CD4-positive, CD25-positive, alpha-beta regulatory T cell (primary cell): Measurements from ENCODE around the gene METTL16. TPM values are rescaled to one million over a fixed set of nuclear protein-coding genes. Genes with fewer than 3 reads are reported as not detected.
A peak's percentile ranks its signal among the peaks of the same experiment; 100 is the strongest.

ENCODE experiments used
- ATAC-seq, 2 donors: fragments of 150-1000 bp; cut with Tn5 transposase; one replicate each; pipeline ENCODE4 v1.10.0; 2021; ENCODE audit warnings: low read depth in 2 of 2, moderate number of reproducible peaks in 2 of 2, moderate library complexity in 1 of 2
- DNase-seq, 3 donors: peaks; one replicate each; pipeline versions ENCODE4 v3.0.0 to v3.0.0-alpha.2; 2012 to 2022; ENCODE audit warnings: mixed read lengths in 1 of 3
- H3K27ac ChIP-seq: one replicate; pipeline ENCODE4 v1.7.0; 2013; ENCODE audit warnings: mild to moderate bottlenecking, low read length; ENCODE audit not compliant: insufficient read depth, poor library complexity, severe bottlenecking
- H3K27me3 ChIP-seq: one replicate; pipeline ENCODE4 v1.7.0; 2013; ENCODE audit warnings: low read length; ENCODE audit not compliant: control insufficient read depth, insufficient read depth
- H3K36me3 ChIP-seq: one replicate; pipeline ENCODE4 v1.7.0; 2013; ENCODE audit warnings: mild to moderate bottlenecking, low read length, moderate library complexity; ENCODE audit not compliant: control insufficient read depth, insufficient read depth
- H3K4me1 ChIP-seq: 2 replicates; pipeline ENCODE4 v1.7.0; 2013; ENCODE audit warnings: mild to moderate bottlenecking, low read length; ENCODE audit not compliant: insufficient read depth, control insufficient read depth, poor library complexity, severe bottlenecking
- H3K4me3 ChIP-seq: one replicate; pipeline ENCODE4 v1.7.0; 2013; ENCODE audit warnings: low read depth, mild to moderate bottlenecking, low read length, moderate library complexity
- H3K9me3 ChIP-seq, 2 experiments: 1 replicate in 1 of 2; 2 replicates in 1 of 2; pipeline ENCODE4 v1.7.0; 2013; ENCODE audit warnings: low read length in 2 of 2, mild to moderate bottlenecking in 1 of 2, moderate library complexity in 1 of 2; ENCODE audit not compliant: control insufficient read depth in 2 of 2
- H3K27ac Mint-ChIP-seq, 3 donors: one replicate each; pipeline ENCODE4 v1.8.0; 2020 to 2022; ENCODE audit warnings: mild to moderate bottlenecking in 3 of 3, mixed read lengths in 3 of 3, moderate library complexity in 2 of 3
- H3K27me3 Mint-ChIP-seq: one replicate; pipeline ENCODE4 v1.8.0; 2022; ENCODE audit warnings: mild to moderate bottlenecking, mixed read lengths
- H3K36me3 Mint-ChIP-seq: one replicate; pipeline ENCODE4 v1.8.0; 2020; ENCODE audit warnings: mixed read lengths
- H3K4me1 Mint-ChIP-seq, 4 donors: one replicate each; pipeline ENCODE4 v1.8.0; 2020 to 2022; ENCODE audit warnings: mixed read lengths in 4 of 4, mild to moderate bottlenecking in 1 of 4
- H3K4me3 Mint-ChIP-seq, 4 donors: one replicate each; pipeline ENCODE4 v1.8.0; 2020 to 2022; ENCODE audit warnings: mild to moderate bottlenecking in 4 of 4, mixed read lengths in 4 of 4, moderate library complexity in 3 of 4
- H3K9me3 Mint-ChIP-seq, 7 donors: one replicate each; pipeline ENCODE4 v1.8.0; 2020 to 2022; ENCODE audit warnings: mixed read lengths in 7 of 7, mild to moderate bottlenecking in 3 of 7, moderate library complexity in 2 of 7
- polyA plus RNA-seq, 4 donors: library from polyadenylated mRNA; unstranded; fragments of 300-500 nt; fragmentation: Illumina TruSeq; gene quantifications; one replicate each; pipeline ENCODE4 v1.2.3, GENCODE V29; 2021
- total RNA-seq: library from RNA; stranded (reverse); gene quantifications from one replicate; pipeline ENCODE4 v1.2.3, GENCODE V29; 2022

The METTL16 gene
- total and polyA plus RNA-seq, 5 donors from 2014 or later, result 12.9 to 39.2 (median 16.9) TPM

DNA sequence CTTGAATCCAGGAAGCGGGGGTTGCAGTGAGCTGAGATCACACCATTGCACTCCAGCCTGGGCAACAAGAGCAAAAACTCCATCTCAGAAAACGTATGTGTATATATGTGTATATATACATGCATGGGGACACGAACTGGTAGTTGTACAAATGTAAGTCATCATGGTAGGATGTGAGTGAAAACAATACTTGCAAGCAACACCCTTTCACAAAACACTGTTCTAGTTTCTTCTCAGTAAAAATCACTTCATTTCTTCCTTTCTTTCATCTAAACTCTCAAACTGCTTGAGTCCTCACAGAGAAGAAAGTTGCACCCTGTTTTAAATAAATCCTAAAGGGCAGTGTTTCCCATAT, 51.8 kb downstream of the METTL16 start:
- no peak overlapping the region for H3K4me3 ChIP-seq
- H3K4me1 Mint-ChIP-seq, result peaks cover 0 to 2% (median 0%) of the 10 kb centered on the region in 4 donors
- peak overlapping the region in 2 of 3 donors; percentile 15 to 27 for H3K27ac Mint-ChIP-seq
- no peak for ATAC-seq
- H3K27ac ChIP-seq, result no peak overlapping the region
- peaks cover 32% of the 10 kb centered on the region for H3K36me3 Mint-ChIP-seq
- no peaks in the 10 kb centered on the region for H3K4me1 ChIP-seq
- no peaks in the 10 kb centered on the region for H3K9me3 ChIP-seq
- H3K4me3 Mint-ChIP-seq, result no peak overlapping the region
- DNase-seq, result peak in 1 of 3 donors; percentile 20
- H3K27me3 ChIP-seq, result no peaks in the 10 kb centered on the region
- H3K27me3 Mint-ChIP-seq, result peaks cover 4% of the 10 kb centered on the region
- H3K9me3 Mint-ChIP-seq, result peaks cover 0 to 2% (median 0%) of the 10 kb centered on the region in 7 donors
- H3K36me3 ChIP-seq, result peaks cover 48% of the 10 kb centered on the region

DNA sequence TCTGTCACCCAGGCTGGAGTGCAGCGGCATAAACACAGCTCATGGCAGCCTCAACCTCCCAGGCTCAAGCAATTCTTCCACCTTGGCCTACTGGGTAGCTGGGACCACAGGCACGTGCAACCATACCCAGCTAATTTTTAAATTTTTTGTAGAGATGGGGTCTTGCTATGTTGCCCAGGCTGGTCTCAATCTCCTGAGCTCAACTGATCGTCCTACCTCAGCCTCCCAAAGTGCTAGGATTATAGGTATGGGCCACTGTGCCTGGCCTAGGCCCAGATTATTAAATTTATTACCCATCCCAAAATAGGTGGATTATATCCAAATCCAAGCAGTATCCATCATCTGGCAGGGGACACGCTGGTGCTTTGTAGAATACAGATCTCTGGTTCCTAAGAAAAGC, 53.8 kb downstream of the METTL16 start:
- peaks cover 33% of the 10 kb centered on the region for H3K36me3 ChIP-seq
- no peak overlapping the region for H3K27ac ChIP-seq
- no peaks in the 10 kb centered on the region for H3K9me3 ChIP-seq
- peaks cover 0 to 6% (median 1%) of the 10 kb centered on the region in 4 donors for H3K4me1 Mint-ChIP-seq
- ATAC-seq (no peak), DNase-seq (no peak)
- no peak overlapping the region for H3K4me3 ChIP-seq
- H3K4me1 ChIP-seq, result no peaks in the 10 kb centered on the region
- peaks cover 4% of the 10 kb centered on the region for H3K27me3 Mint-ChIP-seq
- H3K27me3 ChIP-seq, result no peaks in the 10 kb centered on the region
- H3K27ac Mint-ChIP-seq, result no peak overlapping the region
- peaks cover 24% of the 10 kb centered on the region for H3K36me3 Mint-ChIP-seq
- H3K9me3 Mint-ChIP-seq, result peaks cover 0 to 2% (median 0%) of the 10 kb centered on the region in 7 donors
- no peak overlapping the region for H3K4me3 Mint-ChIP-seq

GRCh38 chr17:2456475-2456874, 55.2 kb downstream of the METTL16 start:
- Mint-ChIP-seq H3K4me1 (peaks cover 0 to 7% (median 5%) of the 10 kb centered on the region in 4 donors), H3K27me3 (peaks cover 4% of the 10 kb centered on the region), H3K4me3 (no peak overlapping the region), H3K36me3 (peaks cover 12% of the 10 kb centered on the region), H3K9me3 (no peaks in the 10 kb centered on the region), H3K27ac (peak overlapping the region in 1 of 3 donors; percentile 63)
- peaks cover 21% of the 10 kb centered on the region for H3K36me3 ChIP-seq
- H3K27me3 ChIP-seq, result no peaks in the 10 kb centered on the region
- no peak overlapping the region for H3K4me3 ChIP-seq
- ATAC-seq, result no peak
- H3K4me1 ChIP-seq, result no peaks in the 10 kb centered on the region
- H3K9me3 ChIP-seq, result no peaks in the 10 kb centered on the region
- DNase-seq, result no peak
- peak overlapping the region; percentile 5 for H3K27ac ChIP-seq

- Histone ChIP-seq H3K9me3 (no peaks in the 10 kb centered on the region), H3K27me3 (no peaks in the 10 kb centered on the region), H3K27ac (no peak overlapping the region), H3K4me3 (no peak overlapping the region), H3K4me1 (no peaks in the 10 kb centered on the region), H3K36me3 (peaks cover 16% of the 10 kb centered on the region)
- no peak overlapping the region for H3K4me3 Mint-ChIP-seq
- DNase-seq (no peak), ATAC-seq (no peak)
- no peaks in the 10 kb centered on the region for H3K9me3 Mint-ChIP-seq
- no peak overlapping the region for H3K27ac Mint-ChIP-seq
- H3K36me3 Mint-ChIP-seq, result peaks cover 12% of the 10 kb centered on the region
- peaks cover 4% of the 10 kb centered on the region for H3K27me3 Mint-ChIP-seq
- H3K4me1 Mint-ChIP-seq, result peaks cover 0 to 7% (median 5%) of the 10 kb centered on the region in 4 donors
These were observed 55.7 kb downstream of the METTL16 start for GRCh38 chr17:2455956-2456355.

DNA sequence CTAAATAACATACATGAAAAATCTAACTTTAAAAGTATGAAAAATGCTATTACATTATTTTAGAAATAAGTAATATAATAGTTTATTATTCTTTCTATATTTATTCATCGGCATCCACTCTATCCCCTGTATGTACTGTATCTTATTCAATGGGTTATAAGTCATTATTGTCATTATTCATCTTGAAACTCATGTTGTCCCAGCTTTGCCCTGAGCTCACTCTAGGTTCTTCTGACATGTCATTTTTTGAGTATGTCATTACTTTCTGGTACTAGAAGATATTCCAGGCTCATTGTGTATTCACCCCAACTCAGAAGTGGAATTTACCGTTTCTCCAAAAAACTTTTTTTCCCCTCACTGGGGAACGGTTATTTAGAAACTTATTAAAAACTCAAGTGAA, 57.8 kb downstream of the METTL16 start:
- Mint-ChIP-seq H3K36me3 (peaks cover 13% of the 10 kb centered on the region), H3K4me1 (peaks cover 0 to 11% (median 5%) of the 10 kb centered on the region in 4 donors), H3K9me3 (no peaks in the 10 kb centered on the region), H3K27me3 (no peaks in the 10 kb centered on the region), H3K4me3 (no peak overlapping the region), H3K27ac (peak overlapping the region in 1 of 3 donors; percentile 75)
- DNase-seq (no peak), ATAC-seq (no peak)
- no peak overlapping the region for H3K27ac ChIP-seq
- H3K36me3 ChIP-seq, result peaks cover 16% of the 10 kb centered on the region
- H3K4me1 ChIP-seq, result no peaks in the 10 kb centered on the region
- H3K27me3 ChIP-seq, result no peaks in the 10 kb centered on the region
- H3K4me3 ChIP-seq, result no peak overlapping the region
- H3K9me3 ChIP-seq, result no peaks in the 10 kb centered on the region

DNA sequence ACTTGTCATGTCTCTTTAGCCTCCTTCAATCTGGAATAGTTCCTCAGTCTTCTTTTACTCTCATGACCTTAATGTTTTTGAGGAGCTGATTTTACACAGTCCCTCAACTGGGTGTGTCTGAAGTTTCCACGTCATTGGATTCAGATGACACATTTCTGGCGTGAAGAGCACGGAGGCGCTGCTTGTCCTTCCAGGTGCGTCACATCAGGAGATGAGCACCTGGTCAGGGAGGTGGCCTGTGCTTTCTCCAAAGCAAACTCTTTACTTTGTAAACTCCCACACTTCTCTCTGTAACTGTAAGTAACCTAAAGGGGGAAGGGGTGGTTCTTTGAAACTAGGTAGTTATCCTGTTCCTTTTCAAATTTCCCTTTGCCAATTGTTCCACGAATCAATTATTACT, 58.4 kb downstream of the METTL16 start:
- Histone ChIP-seq H3K9me3 (no peaks in the 10 kb centered on the region), H3K36me3 (peaks cover 13% of the 10 kb centered on the region), H3K27me3 (no peaks in the 10 kb centered on the region), H3K27ac (no peak overlapping the region), H3K4me3 (no peak overlapping the region), H3K4me1 (no peaks in the 10 kb centered on the region)
- Mint-ChIP-seq H3K9me3 (no peaks in the 10 kb centered on the region), H3K4me3 (no peak overlapping the region), H3K36me3 (peaks cover 10% of the 10 kb centered on the region), H3K4me1 (peaks cover 0 to 11% (median 5%) of the 10 kb centered on the region in 4 donors), H3K27ac (no peak overlapping the region), H3K27me3 (no peaks in the 10 kb centered on the region)
- ATAC-seq (no peak), DNase-seq (no peak)

- H3K4me3 ChIP-seq, result no peak overlapping the region
These were observed 59.4 kb downstream of the METTL16 start for GRCh38 chr17:2452216-2452750.

GRCh38 chr17:2450016-2450650, 61.6 kb downstream of the METTL16 start:
- no peak overlapping the region for H3K27ac ChIP-seq
- DNase-seq (no peak), ATAC-seq (no peak)
- H3K27me3 ChIP-seq, result no peaks in the 10 kb centered on the region
- Mint-ChIP-seq H3K4me1 (peaks cover 0 to 9% (median 5%) of the 10 kb centered on the region in 4 donors), H3K27ac (no peak overlapping the region), H3K36me3 (peaks cover 14% of the 10 kb centered on the region), H3K4me3 (no peak overlapping the region), H3K27me3 (no peaks in the 10 kb centered on the region), H3K9me3 (peaks cover 0 to 5% (median 0%) of the 10 kb centered on the region in 7 donors)
- H3K4me3 ChIP-seq, result no peak overlapping the region
- H3K4me1 ChIP-seq, result no peaks in the 10 kb centered on the region
- peaks cover 12% of the 10 kb centered on the region for H3K36me3 ChIP-seq
- peaks cover 0 to 4% of the 10 kb centered on the region in 2 experiments for H3K9me3 ChIP-seq

More at GRCh38 chr17:2452216-2452750, 59.4 kb downstream of the METTL16 start:
- H3K27me3 ChIP-seq, result no peaks in the 10 kb centered on the region
- Mint-ChIP-seq H3K27ac (peak overlapping the region in 1 of 3 donors; percentile 69), H3K4me1 (peaks cover 0 to 11% (median 5%) of the 10 kb centered on the region in 4 donors), H3K4me3 (no peak overlapping the region), H3K9me3 (no peaks in the 10 kb centered on the region), H3K27me3 (no peaks in the 10 kb centered on the region), H3K36me3 (peaks cover 6% of the 10 kb centered on the region)
- H3K27ac ChIP-seq, result no peak overlapping the region
- no peak for ATAC-seq
- peaks cover 12% of the 10 kb centered on the region for H3K36me3 ChIP-seq
- no peaks in the 10 kb centered on the region for H3K4me1 ChIP-seq
- no peak for DNase-seq
- H3K9me3 ChIP-seq, result no peaks in the 10 kb centered on the region
